Measurements from ENCODE around the gene SAMD13. TPM values are rescaled to one million over a fixed set of nuclear protein-coding genes. Genes with fewer than 3 reads are reported as not detected.

SAMD13 gene
- polyA plus RNA-seq, 1 donor from 2014 or later = 20.0 TPM

DNA sequence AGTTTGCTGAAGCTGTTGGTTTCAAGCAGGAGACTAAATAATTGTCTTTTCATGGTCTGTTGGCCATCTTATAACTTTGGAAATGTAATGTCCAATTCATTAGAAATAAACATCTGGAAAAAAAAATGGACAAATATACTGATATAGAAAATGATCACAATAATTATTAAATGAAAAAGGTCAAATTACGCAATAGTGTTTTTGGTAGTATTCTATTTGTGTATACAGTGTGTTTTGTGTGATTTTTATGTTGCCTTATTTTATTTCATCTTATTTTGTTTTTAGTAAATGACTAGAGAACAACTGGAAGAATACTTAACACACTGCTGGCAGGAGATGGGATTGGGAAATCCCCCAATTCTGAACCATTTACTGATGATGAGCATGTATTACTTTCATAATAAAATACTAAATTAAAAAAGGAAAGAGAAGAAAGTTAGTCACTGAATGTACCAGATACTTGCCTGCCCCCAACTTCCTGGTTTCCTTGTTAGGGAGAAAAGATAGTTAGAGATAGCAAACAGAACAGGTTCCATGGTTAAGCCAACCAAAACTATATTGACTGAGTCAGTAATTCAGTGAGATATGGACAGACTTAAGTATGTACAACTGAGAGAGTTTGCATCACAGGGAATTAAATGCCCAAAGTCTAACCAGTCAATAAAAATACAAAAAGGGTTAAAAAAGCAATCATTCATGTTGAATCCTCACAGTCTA is 24.0 kb upstream of the SAMD13 start:
- Histone ChIP-seq H3K9me2 (ENCODE audit: insufficient read depth, low read length) (no peaks in the 10 kb centered on the region), H3K36me3 (ENCODE audit: insufficient read depth, low read length) (no peaks in the 10 kb centered on the region), H3K27me3 (ENCODE audit: insufficient read depth, low read depth, low read length) (no peaks in the 10 kb centered on the region), H3F3A (ENCODE audit: insufficient read depth, low read length, poor library complexity, severe bottlenecking) (no peaks in the 10 kb centered on the region), H3K9me3 (ENCODE audit: low read length) (no peaks in the 10 kb centered on the region), H4K20me1 (ENCODE audit: insufficient read depth) (no peaks in the 10 kb centered on the region), H3K4me2 (ENCODE audit: low read length) (no peak overlapping the region), H2AFZ (ENCODE audit: low read depth, low read length) (no peak overlapping the region), H3K27ac (ENCODE audit: low read length) (no peak overlapping the region), H3K4me3 (ENCODE audit: low read length) (no peak overlapping the region), H3K79me2 (replicated peaks; ENCODE audit: insufficient read depth, low read length) (no peaks in the 10 kb centered on the region), H3K9ac (ENCODE audit: low read length) (no peak overlapping the region)
- no peak for TF ChIP-seq EZH2 (IDR thresholded peaks at IDR 0.05; ENCODE audit: borderline replicate concordance, insufficient read depth, low read length, poor library complexity, severe bottlenecking)
- no peak for TF ChIP-seq EP300 (conservative IDR thresholded peaks at IDR 0.05; ENCODE audit: poor library complexity, severe bottlenecking)
- TF ChIP-seq MXI1 (conservative IDR thresholded peaks at IDR 0.05; ENCODE audit: poor library complexity, severe bottlenecking) = no peak
- TF ChIP-seq, protein P1, sequence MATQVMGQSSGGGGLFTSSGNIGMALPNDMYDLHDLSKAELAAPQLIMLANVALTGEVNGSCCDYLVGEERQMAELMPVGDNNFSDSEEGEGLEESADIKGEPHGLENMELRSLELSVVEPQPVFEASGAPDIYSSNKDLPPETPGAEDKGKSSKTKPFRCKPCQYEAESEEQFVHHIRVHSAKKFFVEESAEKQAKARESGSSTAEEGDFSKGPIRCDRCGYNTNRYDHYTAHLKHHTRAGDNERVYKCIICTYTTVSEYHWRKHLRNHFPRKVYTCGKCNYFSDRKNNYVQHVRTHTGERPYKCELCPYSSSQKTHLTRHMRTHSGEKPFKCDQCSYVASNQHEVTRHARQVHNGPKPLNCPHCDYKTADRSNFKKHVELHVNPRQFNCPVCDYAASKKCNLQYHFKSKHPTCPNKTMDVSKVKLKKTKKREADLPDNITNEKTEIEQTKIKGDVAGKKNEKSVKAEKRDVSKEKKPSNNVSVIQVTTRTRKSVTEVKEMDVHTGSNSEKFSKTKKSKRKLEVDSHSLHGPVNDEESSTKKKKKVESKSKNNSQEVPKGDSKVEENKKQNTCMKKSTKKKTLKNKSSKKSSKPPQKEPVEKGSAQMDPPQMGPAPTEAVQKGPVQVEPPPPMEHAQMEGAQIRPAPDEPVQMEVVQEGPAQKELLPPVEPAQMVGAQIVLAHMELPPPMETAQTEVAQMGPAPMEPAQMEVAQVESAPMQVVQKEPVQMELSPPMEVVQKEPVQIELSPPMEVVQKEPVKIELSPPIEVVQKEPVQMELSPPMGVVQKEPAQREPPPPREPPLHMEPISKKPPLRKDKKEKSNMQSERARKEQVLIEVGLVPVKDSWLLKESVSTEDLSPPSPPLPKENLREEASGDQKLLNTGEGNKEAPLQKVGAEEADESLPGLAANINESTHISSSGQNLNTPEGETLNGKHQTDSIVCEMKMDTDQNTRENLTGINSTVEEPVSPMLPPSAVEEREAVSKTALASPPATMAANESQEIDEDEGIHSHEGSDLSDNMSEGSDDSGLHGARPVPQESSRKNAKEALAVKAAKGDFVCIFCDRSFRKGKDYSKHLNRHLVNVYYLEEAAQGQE (IDR thresholded peaks at IDR 0.05; ENCODE audit: borderline replicate concordance) = no peak
- no peak for TF ChIP-seq RAD21 (conservative IDR thresholded peaks at IDR 0.05)
- no peak for TF ChIP-seq SMC3 (conservative IDR thresholded peaks at IDR 0.05; ENCODE audit: poor library complexity)
- TF ChIP-seq, protein P2, sequence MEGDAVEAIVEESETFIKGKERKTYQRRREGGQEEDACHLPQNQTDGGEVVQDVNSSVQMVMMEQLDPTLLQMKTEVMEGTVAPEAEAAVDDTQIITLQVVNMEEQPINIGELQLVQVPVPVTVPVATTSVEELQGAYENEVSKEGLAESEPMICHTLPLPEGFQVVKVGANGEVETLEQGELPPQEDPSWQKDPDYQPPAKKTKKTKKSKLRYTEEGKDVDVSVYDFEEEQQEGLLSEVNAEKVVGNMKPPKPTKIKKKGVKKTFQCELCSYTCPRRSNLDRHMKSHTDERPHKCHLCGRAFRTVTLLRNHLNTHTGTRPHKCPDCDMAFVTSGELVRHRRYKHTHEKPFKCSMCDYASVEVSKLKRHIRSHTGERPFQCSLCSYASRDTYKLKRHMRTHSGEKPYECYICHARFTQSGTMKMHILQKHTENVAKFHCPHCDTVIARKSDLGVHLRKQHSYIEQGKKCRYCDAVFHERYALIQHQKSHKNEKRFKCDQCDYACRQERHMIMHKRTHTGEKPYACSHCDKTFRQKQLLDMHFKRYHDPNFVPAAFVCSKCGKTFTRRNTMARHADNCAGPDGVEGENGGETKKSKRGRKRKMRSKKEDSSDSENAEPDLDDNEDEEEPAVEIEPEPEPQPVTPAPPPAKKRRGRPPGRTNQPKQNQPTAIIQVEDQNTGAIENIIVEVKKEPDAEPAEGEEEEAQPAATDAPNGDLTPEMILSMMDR (IDR thresholded peaks at IDR 0.05; ENCODE audit: poor library complexity, severe bottlenecking) = no peak
- TF ChIP-seq TAF1 (IDR thresholded peaks at IDR 0.05; ENCODE audit: low read depth) = no peak
- TF ChIP-seq POLR2AphosphoS5 (IDR thresholded peaks at IDR 0.05) = no peak

DNA sequence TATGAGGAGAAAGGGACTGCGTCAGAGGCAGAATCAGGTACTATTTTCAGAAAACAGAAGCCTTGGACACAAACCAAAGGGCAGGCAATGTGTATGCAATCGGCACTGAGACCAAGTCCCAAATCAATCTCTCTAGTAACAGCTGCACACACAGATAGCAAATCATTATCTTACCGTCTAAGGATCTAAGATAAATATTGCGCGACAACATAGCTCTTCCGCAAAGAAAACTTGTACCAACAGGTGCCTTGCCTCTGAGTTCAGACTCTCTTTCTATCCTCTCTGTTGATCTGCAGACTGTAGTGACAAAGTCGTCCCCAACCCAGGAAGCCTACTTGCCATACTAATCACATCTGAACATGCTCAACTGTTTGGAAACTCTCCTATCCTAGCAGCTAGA is 22.6 kb upstream of the SAMD13 start:
- Histone ChIP-seq H3K9ac (ENCODE audit: low read length) (no peak overlapping the region), H3K36me3 (ENCODE audit: insufficient read depth, low read length) (no peaks in the 10 kb centered on the region), H3K27me3 (ENCODE audit: insufficient read depth, low read depth, low read length) (no peaks in the 10 kb centered on the region), H3K4me3 (ENCODE audit: low read length) (no peak overlapping the region), H4K20me1 (ENCODE audit: insufficient read depth) (no peaks in the 10 kb centered on the region), H3K9me3 (ENCODE audit: low read length) (no peaks in the 10 kb centered on the region), H3K4me2 (ENCODE audit: low read length) (no peak overlapping the region), H3K79me2 (replicated peaks; ENCODE audit: insufficient read depth, low read length) (no peaks in the 10 kb centered on the region), H2AFZ (ENCODE audit: low read depth, low read length) (no peak overlapping the region), H3K9me2 (ENCODE audit: insufficient read depth, low read length) (no peaks in the 10 kb centered on the region), H3K27ac (ENCODE audit: low read length) (no peak overlapping the region), H3F3A (ENCODE audit: insufficient read depth, low read length, poor library complexity, severe bottlenecking) (no peaks in the 10 kb centered on the region)
- TF ChIP-seq RAD21 (conservative IDR thresholded peaks at IDR 0.05) (no peak), EP300 (conservative IDR thresholded peaks at IDR 0.05; ENCODE audit: poor library complexity, severe bottlenecking) (no peak), MXI1 (conservative IDR thresholded peaks at IDR 0.05; ENCODE audit: poor library complexity, severe bottlenecking) (no peak), EZH2 (IDR thresholded peaks at IDR 0.05; ENCODE audit: borderline replicate concordance, insufficient read depth, low read length, poor library complexity, severe bottlenecking) (no peak), SMC3 (conservative IDR thresholded peaks at IDR 0.05; ENCODE audit: poor library complexity) (no peak), TAF1 (IDR thresholded peaks at IDR 0.05; ENCODE audit: low read depth) (no peak), POLR2AphosphoS5 (IDR thresholded peaks at IDR 0.05) (no peak)
